Left lobe of liver (tissue), 2 donors: Measurements from ENCODE around the gene CRY1. TPM values are rescaled to one million over a fixed set of nuclear protein-coding genes. Genes with fewer than 3 reads are reported as not detected.
A peak's percentile ranks its signal among the peaks of the same experiment; 100 is the strongest.

Experiments
- ATAC-seq: fragments of 200-7000 bp; cut with Tn5 transposase; one replicate; pipeline ENCODE4 v1.9.1; 2020; ENCODE audit warnings: mild to moderate bottlenecking, moderate library complexity
- DNase-seq: peaks from one replicate; pipeline ENCODE4 v3.0.0-alpha.2; 2020; ENCODE audit warnings: low spot score
- total RNA-seq: library from RNA; stranded (reverse); gene quantifications from one replicate; pipeline ENCODE4 v1.2.1, GENCODE V29; 2021
- donor health status: DM: no; HTN: no; CAD: no; lungs with moderate emphysema.
- donor health status: DM: no; HTN: yes; CAD: no.

CRY1 gene
- 10.8 TPM for total RNA-seq

DNA sequence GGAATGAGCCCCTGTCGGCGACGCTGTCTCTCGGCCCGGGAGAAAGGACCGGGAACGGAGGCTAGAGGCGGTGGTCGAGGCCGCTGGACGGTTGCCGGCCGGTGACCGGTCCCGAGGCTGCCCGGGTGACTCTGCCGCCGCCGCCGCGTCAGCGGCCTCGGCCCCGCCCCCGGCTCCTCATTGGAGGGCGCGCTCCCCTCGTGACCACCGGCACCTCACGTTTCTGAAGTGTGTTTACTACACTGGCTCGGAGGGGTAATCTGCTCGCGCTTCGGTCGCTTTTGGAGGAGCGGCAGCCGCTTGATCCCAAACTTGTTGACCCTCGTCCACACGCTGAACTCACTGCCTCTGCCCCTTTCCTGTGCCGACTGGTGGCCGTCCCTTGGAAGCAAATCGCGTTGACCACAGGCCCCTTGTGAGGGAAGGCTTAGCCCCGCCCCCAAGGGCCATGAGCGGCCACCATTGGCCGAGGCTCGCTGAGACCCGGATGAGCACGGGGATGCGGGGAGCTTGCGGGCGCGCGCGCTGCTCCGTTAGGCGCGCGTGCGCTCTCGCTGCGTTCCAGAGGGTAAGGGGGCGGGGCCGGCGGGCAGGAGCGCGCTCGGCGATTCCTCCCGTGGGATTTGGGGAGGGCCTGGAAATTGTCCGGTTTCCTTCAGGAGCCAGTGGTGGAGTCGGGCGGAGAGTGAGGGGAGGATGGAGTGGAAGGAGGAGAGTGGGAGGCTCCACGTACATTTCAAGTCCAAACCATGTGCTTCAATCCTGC is at the start of gene CRY1:
CRY1 (minus strand) TSS at position 133 of the 766 bp plus-strand sequence. CDS start 588 bp downstream, outside the sequence.
- DNase-seq (peak; percentile 97), ATAC-seq (peak; percentile 91)

- DNase-seq = no peak
- ATAC-seq = no peak
Measured at GRCh38 chr12:107139787-107140186, 46.4 kb upstream of the CRY1 start.

DNA sequence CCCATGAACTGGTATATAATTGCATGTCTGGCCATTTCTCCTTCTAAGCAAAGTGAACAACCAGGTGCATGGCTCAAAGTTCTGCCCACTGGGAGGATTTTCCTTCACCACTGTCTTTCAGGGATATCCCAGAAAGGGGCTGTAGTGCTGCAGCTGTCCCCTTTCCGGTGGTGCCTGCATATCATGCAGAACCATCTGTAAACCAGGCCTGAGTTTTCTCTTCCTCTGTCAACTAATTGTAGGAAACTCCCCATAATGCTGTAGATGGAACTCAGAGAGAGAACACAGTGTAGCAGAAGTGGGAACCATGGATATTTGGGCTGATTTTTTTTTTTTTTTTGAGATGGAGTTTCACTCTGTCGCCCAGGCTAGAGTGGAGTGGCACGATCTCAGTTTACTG is 45.6 kb upstream of the CRY1 start:
- ATAC-seq (no peak), DNase-seq (no peak)

DNA sequence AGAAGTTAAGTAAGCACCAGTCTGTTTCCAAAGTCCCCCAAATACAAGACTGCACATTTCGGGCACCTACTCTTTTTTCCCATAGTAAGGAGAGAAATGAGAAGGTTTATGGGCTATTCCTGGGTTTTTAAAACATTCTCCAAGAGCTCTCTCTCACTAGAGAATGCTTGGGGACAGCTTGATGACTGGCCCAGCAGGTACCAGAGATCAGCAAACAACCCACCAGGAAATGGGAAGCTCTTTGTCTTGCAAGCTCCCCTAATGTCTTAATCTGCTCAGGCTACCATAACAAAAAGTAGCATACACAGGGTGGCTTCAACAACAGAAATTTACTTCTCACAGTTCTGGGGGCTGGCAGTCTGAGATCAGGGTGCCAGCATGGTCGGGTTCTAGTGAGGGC is 41.8 kb upstream of the CRY1 start:
- ATAC-seq = no peak

DNA sequence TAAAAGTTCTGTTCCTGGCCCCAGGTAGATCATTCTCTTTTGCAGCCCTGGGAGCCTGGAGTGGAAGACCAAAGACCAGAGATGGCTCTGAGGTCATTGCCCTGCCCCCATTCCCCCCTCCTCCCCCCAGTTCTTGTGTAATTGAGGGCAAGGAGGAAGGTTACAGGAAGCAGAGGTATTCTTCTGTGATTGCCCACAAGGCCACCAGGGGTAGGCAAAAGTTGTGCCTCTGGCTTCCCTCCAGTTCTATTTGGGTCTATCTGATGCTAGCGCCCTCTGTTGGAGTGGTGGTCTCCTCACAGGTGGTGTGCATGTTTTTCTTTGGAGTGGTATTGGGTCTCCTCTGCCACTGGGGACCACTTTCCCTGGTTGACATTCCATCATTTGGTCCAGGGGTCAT is 41.2 kb upstream of the CRY1 start:
- DNase-seq (no peak), ATAC-seq (peak; percentile 27)

More for the DNA sequence above, 41.8 kb upstream of the CRY1 start:
- DNase-seq = no peak

- DNase-seq = no peak
- no peak for ATAC-seq
Measured at GRCh38 chr12:107133462-107133861, 40.1 kb upstream of the CRY1 start.

- DNase-seq = no peak
- ATAC-seq = peak; percentile 92
Measured at GRCh38 chr12:107131832-107132616, 38.7 kb upstream of the CRY1 start.

DNA sequence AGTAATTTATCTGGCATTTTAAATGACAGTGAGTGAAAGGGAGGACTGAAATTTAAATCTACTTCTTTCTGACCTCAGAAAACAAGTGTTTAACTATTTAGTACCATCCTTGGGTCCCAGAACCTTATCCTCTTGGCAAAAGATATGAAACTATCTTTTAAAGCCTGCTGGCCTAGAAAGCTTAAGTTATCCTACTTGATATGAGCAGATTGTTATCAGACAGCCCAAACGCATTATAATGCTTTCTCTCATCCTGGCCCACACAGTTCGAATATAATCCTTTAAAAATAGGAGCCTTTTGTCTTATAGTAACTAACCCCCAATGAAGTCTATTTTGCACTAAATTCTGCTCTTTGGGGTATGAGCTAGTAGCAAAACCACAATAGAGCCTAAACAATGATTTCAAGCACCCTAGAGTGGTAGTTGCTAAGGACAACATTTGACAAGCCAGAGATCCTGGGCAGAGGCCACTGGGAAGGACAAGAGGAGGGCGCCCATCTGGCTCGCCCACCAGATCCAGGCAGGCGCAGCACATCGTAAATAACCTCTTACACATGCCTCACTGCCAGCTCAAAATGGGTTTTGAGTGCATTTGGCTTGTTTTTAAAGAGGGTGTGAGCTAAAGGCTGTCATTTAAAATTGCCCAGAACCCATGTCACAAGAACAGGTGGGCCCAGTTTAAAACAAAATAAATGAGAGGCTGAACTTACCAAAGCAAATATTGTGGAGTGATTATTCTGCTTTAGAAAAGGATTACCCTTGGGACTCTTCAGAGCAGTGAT is 37.7 kb upstream of the CRY1 start:
- ATAC-seq (no peak), DNase-seq (no peak)

- DNase-seq (no peak), ATAC-seq (no peak)
Measured at GRCh38 chr12:107129315-107129930, 36.1 kb upstream of the CRY1 start.

- ATAC-seq = no peak
- no peak for DNase-seq
Measured at GRCh38 chr12:107127482-107128430, 34.4 kb upstream of the CRY1 start.

GRCh38 chr12:107126796-107127481 is 33.6 kb upstream of the CRY1 start:
- DNase-seq (no peak), ATAC-seq (no peak)

GRCh38 chr12:107125833-107126232 is 32.5 kb upstream of the CRY1 start:
- no peak for DNase-seq
- no peak for ATAC-seq

DNA sequence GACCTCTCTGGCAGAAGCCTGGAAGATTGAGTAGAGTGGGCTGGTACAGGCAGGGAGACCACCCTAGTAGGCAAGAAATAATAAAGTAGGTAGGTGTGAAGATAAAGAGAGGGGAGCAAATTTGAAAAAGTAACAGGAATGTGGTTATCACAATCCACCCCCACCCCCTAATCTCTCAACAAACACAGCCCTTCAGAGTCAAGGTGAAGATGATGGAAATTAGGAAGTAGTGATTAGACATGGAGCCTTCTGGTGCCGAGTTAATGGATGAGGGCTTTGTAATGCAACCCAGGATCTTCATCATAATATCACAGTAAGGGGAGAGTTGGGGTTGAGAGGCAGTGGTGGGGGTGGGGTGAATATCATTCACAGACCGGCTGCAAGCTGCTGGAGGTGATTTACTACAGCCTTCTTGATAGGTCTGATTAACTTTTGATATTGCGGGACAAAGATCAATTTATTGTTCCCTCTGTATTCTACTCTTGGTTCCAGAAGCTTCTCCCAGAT is 29.2 kb upstream of the CRY1 start:
- DNase-seq (no peak), ATAC-seq (no peak)

- no peak for ATAC-seq
- no peak for DNase-seq
Measured at GRCh38 chr12:107119091-107119490, 25.7 kb upstream of the CRY1 start.

GRCh38 chr12:107118624-107119023 is 25.3 kb upstream of the CRY1 start:
- DNase-seq = no peak
- ATAC-seq = no peak

DNA sequence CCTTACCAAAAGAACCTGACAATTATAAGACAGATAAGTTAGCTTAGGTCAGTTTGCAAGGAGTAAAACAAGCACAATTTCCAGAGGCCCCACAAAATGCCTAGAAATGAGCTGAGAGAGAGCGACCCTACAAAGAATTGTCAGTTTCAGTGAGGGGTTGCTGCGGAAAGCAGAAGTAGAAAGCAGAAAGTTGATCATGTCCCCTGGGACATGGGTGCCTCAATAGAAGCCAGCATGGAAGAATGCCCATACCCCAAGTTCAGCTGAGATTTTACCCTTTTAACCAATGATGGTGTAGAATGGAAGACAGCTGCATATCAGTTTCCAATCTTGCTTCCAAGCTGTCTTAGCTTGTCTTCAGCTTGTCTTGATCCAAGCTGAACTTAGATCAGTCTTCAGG is 21.8 kb upstream of the CRY1 start:
- ATAC-seq (no peak), DNase-seq (no peak)

DNA sequence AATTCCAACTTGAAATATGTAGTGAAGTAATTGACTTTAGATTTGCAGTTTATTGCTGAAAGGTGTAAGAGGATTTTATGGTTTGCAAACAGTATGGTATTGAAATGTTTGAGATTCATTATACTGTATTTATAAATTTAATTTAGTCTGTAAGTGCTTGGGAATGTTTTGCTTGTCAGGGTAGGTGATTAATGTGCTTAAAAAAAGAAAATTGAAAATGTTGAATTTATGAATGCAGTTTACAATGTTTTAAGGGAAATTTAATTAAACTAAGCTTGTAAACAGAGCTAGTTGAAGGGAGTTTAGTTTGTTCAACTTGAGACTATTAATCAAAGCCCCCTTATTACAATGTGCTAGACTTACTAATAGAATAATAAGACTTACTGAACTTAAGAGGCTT is 18.0 kb upstream of the CRY1 start:
- DNase-seq (no peak), ATAC-seq (no peak)

DNA sequence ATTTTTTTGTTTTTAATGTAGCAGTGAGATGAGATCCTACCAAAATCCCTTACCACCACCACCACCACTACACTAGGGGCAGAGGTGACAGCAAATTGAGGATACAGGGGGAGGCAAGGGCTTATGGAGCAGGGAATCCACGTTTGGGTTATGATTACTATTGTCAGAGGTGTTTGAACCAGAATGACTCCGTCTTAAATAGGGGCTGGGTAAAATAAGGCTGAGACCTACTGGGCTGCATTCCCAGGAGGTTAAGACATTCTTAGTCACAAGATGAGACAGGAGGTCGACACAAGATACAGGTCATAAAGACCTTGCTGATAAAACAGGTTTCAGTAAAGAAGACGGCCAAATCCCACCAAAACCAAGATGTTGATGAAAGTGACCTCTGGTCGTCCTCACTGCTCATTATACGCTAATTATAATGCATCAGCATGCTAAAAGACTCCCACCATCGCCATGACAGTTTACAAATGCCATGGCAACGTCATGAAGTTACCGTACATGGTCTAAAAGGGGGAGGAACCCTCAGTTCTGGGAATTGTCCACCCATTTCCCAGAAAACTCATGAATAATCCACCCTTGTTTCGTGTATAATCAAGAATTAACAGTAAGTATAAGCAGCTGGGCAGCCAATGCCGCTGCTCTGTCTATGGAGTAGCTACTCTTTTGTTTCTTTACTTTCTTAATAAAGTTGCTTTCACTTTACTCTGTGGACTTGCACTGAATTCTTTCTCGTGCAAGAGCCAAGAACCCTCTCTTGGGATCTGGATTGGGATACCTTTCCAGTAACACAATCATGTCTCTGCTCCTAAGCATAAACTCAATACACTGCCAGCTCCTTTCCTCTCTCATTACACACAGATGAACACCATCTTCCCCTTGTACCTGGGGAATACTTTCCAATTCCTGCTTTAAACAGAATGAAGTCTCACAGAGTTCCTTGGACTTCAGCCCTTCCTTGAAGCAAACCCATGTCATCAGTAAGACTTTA is 16.7 kb upstream of the CRY1 start:
- ATAC-seq (no peak), DNase-seq (no peak)
